Chondrocyte (in vitro differentiated cells): ENCODE data around the gene TSEN34. TPM values are rescaled to one million over a fixed set of nuclear protein-coding genes. Genes with fewer than 3 reads are reported as not detected.
A peak's percentile ranks its signal among the peaks of the same experiment; 100 is the strongest.
"Not testable (repeated sequence)": the region's sequence is repeated elsewhere in the genome, so short reads cannot be mapped to it uniquely, and the experiment has no call there.

Experiments
- DNase-seq: peaks from one replicate; pipeline ENCODE4 v3.0.0; 2021; ENCODE audit warnings: mixed read lengths, low spot score
- H3K27ac Mint-ChIP-seq: one replicate; pipeline ENCODE4 v1.8.0; 2021; ENCODE audit warnings: mild to moderate bottlenecking, moderate library complexity, mixed read lengths; ENCODE audit not compliant: unreplicated experiment
- H3K27me3 Mint-ChIP-seq: 2 replicates; pipeline ENCODE4 v1.8.0; 2021; ENCODE audit warnings: low read depth, mixed read lengths
- H3K36me3 Mint-ChIP-seq: 2 replicates; pipeline ENCODE4 v1.8.0; 2021; ENCODE audit warnings: low read depth, mixed read lengths
- H3K4me1 Mint-ChIP-seq: 2 replicates; pipeline ENCODE4 v1.8.0; 2021; ENCODE audit warnings: low read depth, mild to moderate bottlenecking, mixed read lengths
- H3K4me3 Mint-ChIP-seq: one replicate; pipeline ENCODE4 v1.8.0; 2021; ENCODE audit warnings: mild to moderate bottlenecking, moderate library complexity, mixed read lengths; ENCODE audit not compliant: unreplicated experiment
- H3K9me3 Mint-ChIP-seq: 2 replicates; pipeline ENCODE4 v1.8.0; 2021; ENCODE audit warnings: low read depth, mixed read lengths
- CTCF ChIP-seq: fragments of 200-600 bp; sonication (generic); IDR thresholded peaks from 2 replicates; pipeline ENCODE4 v1.5.0; 2021; ENCODE audit warnings: antibody characterized with exemption, mild to moderate bottlenecking, moderate library complexity
- total RNA-seq: library from RNA; stranded (reverse); gene quantifications from 3 replicates; pipeline ENCODE4 v1.2.1, GENCODE V29; 2021

Gene TSEN34
- total RNA-seq, 1 donor from 2014 or later = 46.2 TPM

- DNase-seq = no peak
- Mint-ChIP-seq H3K36me3 (peaks cover 3% of the 10 kb centered on the region), H3K27ac (no peak overlapping the region), H3K27me3 (no peaks in the 10 kb centered on the region), H3K4me3 (no peak overlapping the region), H3K4me1 (peaks cover 41% of the 10 kb centered on the region), H3K9me3 (no peaks in the 10 kb centered on the region)
- TF ChIP-seq CTCF = no peak
These were observed 28.2 kb upstream of the TSEN34 start for GRCh38 chr19:54162884-54163283.

GRCh38 chr19:54164369-54165068 is 26.6 kb upstream of the TSEN34 start:
- H3K27ac Mint-ChIP-seq = peak overlapping the region; percentile 32
- TF ChIP-seq CTCF = no peak
- no peaks in the 10 kb centered on the region for H3K27me3 Mint-ChIP-seq
- H3K4me3 Mint-ChIP-seq = peak overlapping the region; percentile 42
- peaks cover 30% of the 10 kb centered on the region for H3K4me1 Mint-ChIP-seq
- no peaks in the 10 kb centered on the region for H3K36me3 Mint-ChIP-seq
- DNase-seq = no peak
- no peaks in the 10 kb centered on the region for H3K9me3 Mint-ChIP-seq

GRCh38 chr19:54165222-54165621 is 25.9 kb upstream of the TSEN34 start:
- no peak overlapping the region for H3K27ac Mint-ChIP-seq
- no peaks in the 10 kb centered on the region for H3K36me3 Mint-ChIP-seq
- peaks cover 25% of the 10 kb centered on the region for H3K4me1 Mint-ChIP-seq
- no peak for TF ChIP-seq CTCF
- H3K27me3 Mint-ChIP-seq = no peaks in the 10 kb centered on the region
- no peak for DNase-seq
- no peak overlapping the region for H3K4me3 Mint-ChIP-seq
- no peaks in the 10 kb centered on the region for H3K9me3 Mint-ChIP-seq

- Mint-ChIP-seq H3K4me1 (peaks cover 11% of the 10 kb centered on the region), H3K36me3 (no peaks in the 10 kb centered on the region), H3K27ac (no peak overlapping the region), H3K27me3 (no peaks in the 10 kb centered on the region), H3K4me3 (no peak overlapping the region), H3K9me3 (no peaks in the 10 kb centered on the region)
- TF ChIP-seq CTCF = peak; percentile 81
- no peak for DNase-seq
These were observed 22.8 kb upstream of the TSEN34 start for GRCh38 chr19:54168174-54168917.

- no peak for TF ChIP-seq CTCF
- Mint-ChIP-seq H3K9me3 (no peaks in the 10 kb centered on the region), H3K4me1 (peaks cover 10% of the 10 kb centered on the region), H3K27me3 (no peaks in the 10 kb centered on the region), H3K27ac (no peak overlapping the region), H3K4me3 (no peak overlapping the region), H3K36me3 (no peaks in the 10 kb centered on the region)
- no peak for DNase-seq
These were observed 21.9 kb upstream of the TSEN34 start for GRCh38 chr19:54169149-54169740.

GRCh38 chr19:54171736-54172431 is 19.2 kb upstream of the TSEN34 start:
- H3K27ac Mint-ChIP-seq, H3K4me1 Mint-ChIP-seq, H3K9me3 Mint-ChIP-seq, H3K4me3 Mint-ChIP-seq, H3K27me3 Mint-ChIP-seq, H3K36me3 Mint-ChIP-seq, DNase-seq: not testable (repeated sequence)
